HEK293T (cell line): ENCODE measurements around the gene ANKS1A.

Experiments used
- CTCF ChIA-PET: fragments of 350-600 bp; formaldehyde crosslinking; extraction: SDS; loops from one replicate; lab custom pipeline; 2021; ENCODE audit warnings: antibody characterized with exemption, inconsistent platforms; lab: Yijun Ruan, JAX
- POLR2A ChIA-PET: fragments of 350-600 bp; formaldehyde crosslinking; extraction: SDS; loops from one replicate; lab custom pipeline; 2020; ENCODE audit warnings: antibody characterized with exemption, inconsistent platforms; lab: Yijun Ruan, JAX
- DNase-seq: peaks from one replicate; pipeline ENCODE4 v3.0.0; 2012; ENCODE audit warnings: mixed read lengths; ENCODE audit errors: extremely low spot score
- ARNT ChIP-seq: fragments of 450-650 bp; IDR thresholded peaks from 2 replicates; pipeline ENCODE4 v1.6.1; 2017; ENCODE audit warnings: mild to moderate bottlenecking
- BHLHE40 ChIP-seq: fragments of 450-650 bp; IDR thresholded peaks from 2 replicates; pipeline ENCODE4 v1.6.1; 2016; ENCODE audit warnings: mild to moderate bottlenecking, moderate library complexity, borderline replicate concordance
- CTBP1 ChIP-seq: fragments of 450-650 bp; IDR thresholded peaks from 2 replicates; pipeline ENCODE4 v1.6.1; 2016; ENCODE audit warnings: borderline replicate concordance
- ELF4 ChIP-seq: fragments of 450-650 bp; IDR thresholded peaks from 2 replicates; pipeline ENCODE4 v1.6.1; 2017; ENCODE audit warnings: antibody characterized with exemption
- FOXA1 ChIP-seq: fragments of 450-650 bp; IDR thresholded peaks from 2 replicates; pipeline ENCODE4 v1.6.1; 2016; ENCODE audit warnings: mild to moderate bottlenecking
- FOXK2 ChIP-seq: fragments of 450-650 bp; IDR thresholded peaks from 2 replicates; pipeline ENCODE4 v1.6.1; 2016; ENCODE audit warnings: mild to moderate bottlenecking
- FOXM1 ChIP-seq: fragments of 450-650 bp; IDR thresholded peaks from 2 replicates; pipeline ENCODE4 v1.6.1; 2017; ENCODE audit warnings: mild to moderate bottlenecking, borderline replicate concordance
- HDGF ChIP-seq: fragments of 450-650 bp; IDR thresholded peaks from 2 replicates; pipeline ENCODE4 v1.6.1; 2017; ENCODE audit warnings: antibody characterized with exemption, borderline replicate concordance
- L3MBTL2 ChIP-seq: fragments of 450-650 bp; conservative IDR thresholded peaks from 2 replicates; pipeline ENCODE4 v1.6.1; 2016; ENCODE audit warnings: mild to moderate bottlenecking
- LEF1 ChIP-seq: fragments of 450-650 bp; IDR thresholded peaks from 2 replicates; pipeline ENCODE4 v1.6.1; 2017; ENCODE audit warnings: mild to moderate bottlenecking, borderline replicate concordance
- NFRKB ChIP-seq: fragments of 450-650 bp; IDR thresholded peaks from 2 replicates; pipeline ENCODE4 v1.6.1; 2016; ENCODE audit warnings: mild to moderate bottlenecking, moderate library complexity
- PKNOX1 ChIP-seq: fragments of 450-650 bp; IDR thresholded peaks from 2 replicates; pipeline ENCODE4 v1.6.1; 2016
- SP1 ChIP-seq: fragments of 450-650 bp; IDR thresholded peaks from 2 replicates; pipeline ENCODE4 v1.6.1; 2017
- SUZ12 ChIP-seq: fragments of 450-650 bp; IDR thresholded peaks from 2 replicates; pipeline ENCODE4 v1.6.1; 2016; ENCODE audit warnings: mild to moderate bottlenecking
- TARDBP ChIP-seq: fragments of 450-650 bp; IDR thresholded peaks from 2 replicates; pipeline ENCODE4 v1.6.1; 2016
- ZNF384 ChIP-seq: fragments of 450-650 bp; IDR thresholded peaks from 2 replicates; pipeline ENCODE4 v1.6.1; 2016

Gene ANKS1A

GRCh38 chr6:35079311-35080000 lies 190.4 kb downstream of the ANKS1A start:
- ChIA-PET POLR2A (no interaction called here), CTCF (no interaction called here)
- DNase-seq = no peak
- no peak for TF ChIP-seq LEF1
- no peak for TF ChIP-seq L3MBTL2
- no peak for TF ChIP-seq HDGF
- no peak for TF ChIP-seq PKNOX1
- TF ChIP-seq CTBP1 = no peak

GRCh38 chr6:35080016-35080680 lies 191.1 kb downstream of the ANKS1A start:
- TF ChIP-seq FOXA1 (no peak), BHLHE40 (no peak), L3MBTL2 (no peak), ZNF384 (no peak), SP1 (no peak), HDGF (no peak), ARNT (no peak), PKNOX1 (no peak), ELF4 (no peak), FOXK2 (no peak), NFRKB (no peak), TARDBP (no peak), FOXM1 (no peak), CTBP1 (no peak), LEF1 (no peak), SUZ12 (no peak)
- ChIA-PET CTCF (interaction anchor here (0.5 kb wide), 1 partner anchor 552 kb away, joined by 3 read pairs; no protein-coding TSS in a partner anchor), POLR2A (no interaction called here)
- no peak for DNase-seq

GRCh38 chr6:35080821-35081425 lies 191.9 kb downstream of the ANKS1A start:
- POLR2A ChIA-PET = no interaction called here

GRCh38 chr6:35081426-35081851 lies 192.4 kb downstream of the ANKS1A start:
- no peak for TF ChIP-seq SUZ12
- TF ChIP-seq HDGF = no peak
- TF ChIP-seq SP1 = no peak
- TF ChIP-seq BHLHE40 = no peak
- no peak for TF ChIP-seq ELF4
- TF ChIP-seq L3MBTL2 = no peak
- no peak for TF ChIP-seq LEF1
- DNase-seq = no peak
- POLR2A ChIA-PET = no interaction called here
- CTCF ChIA-PET = no interaction called here

More at GRCh38 chr6:35080821-35081425, 191.9 kb downstream of the ANKS1A start:
- TF ChIP-seq SUZ12 (no peak), TARDBP (no peak), HDGF (no peak)
- no peak for DNase-seq
- CTCF ChIA-PET = no interaction called here

- no peak for DNase-seq
- TF ChIP-seq NFRKB (no peak), ELF4 (no peak), FOXM1 (no peak), ARNT (no peak), L3MBTL2 (no peak), FOXK2 (no peak), HDGF (no peak), CTBP1 (no peak), SP1 (no peak), BHLHE40 (no peak), TARDBP (no peak), PKNOX1 (no peak), FOXA1 (no peak), LEF1 (no peak), ZNF384 (no peak), SUZ12 (no peak)
- ChIA-PET POLR2A (no interaction called here), CTCF (no interaction called here)
Measured at GRCh38 chr6:35082046-35082732, 193.1 kb downstream of the ANKS1A start.
